ENCODE results near the gene TSPAN7. TPM values are rescaled to one million over a fixed set of nuclear protein-coding genes. Genes with fewer than 3 reads are reported as not detected.

The TSPAN7 gene
- total RNA-seq, 2 experiments from 2014 or later: 0.23 to 0.27 TPM

GRCh38 chrX:38639730-38640129 lies 78.4 kb downstream of the TSPAN7 start:
- ChIA-PET CTCF (no interaction called here), POLR2A (no interaction called here)

GRCh38 chrX:38641197-38641596 lies 79.9 kb downstream of the TSPAN7 start:
- ChIA-PET POLR2A (no interaction called here), CTCF (no interaction called here)

DNA sequence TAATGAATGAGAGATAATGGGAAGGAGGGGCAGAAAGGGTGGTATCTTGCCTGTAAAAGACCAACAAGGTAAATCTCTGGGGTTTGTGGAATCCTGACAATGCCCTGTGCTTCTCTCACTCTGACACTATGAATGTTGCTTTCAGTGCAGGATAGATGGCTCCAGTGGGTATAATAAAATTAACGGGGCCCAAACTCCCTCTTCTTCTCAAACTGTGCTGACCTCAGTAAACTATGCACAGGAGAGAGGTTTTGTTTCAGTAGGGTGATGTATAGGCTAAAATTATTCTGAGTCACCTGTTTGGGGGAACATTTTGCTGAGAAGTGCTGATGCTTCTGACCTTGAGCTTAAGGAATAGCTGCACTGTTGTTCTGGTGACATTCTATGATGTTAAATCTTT lies 82.6 kb downstream of the TSPAN7 start:
- POLR2A ChIA-PET: no interaction called here
- CTCF ChIA-PET: no interaction called here

DNA sequence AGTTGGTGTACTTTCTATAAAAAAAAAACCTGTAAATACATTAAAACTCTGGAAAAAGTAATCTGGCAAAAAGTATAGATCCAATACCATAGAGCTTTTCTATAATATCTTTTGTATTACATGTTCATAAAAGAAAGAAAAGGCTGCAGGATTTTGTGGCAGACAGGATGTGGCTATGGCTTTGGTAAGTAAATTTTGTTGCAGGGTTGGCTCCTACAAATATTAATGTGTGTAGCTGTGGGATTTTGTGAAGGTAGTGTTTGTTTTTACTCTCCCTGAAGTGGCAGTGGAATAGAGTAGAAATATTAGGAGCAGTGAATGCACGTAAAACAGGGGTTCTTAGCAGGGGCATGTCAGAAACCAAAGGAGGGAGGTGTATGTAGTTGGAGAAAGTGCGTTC lies 84.8 kb downstream of the TSPAN7 start:
- ChIA-PET CTCF (no interaction called here), POLR2A (no interaction called here)

- POLR2A ChIA-PET: no interaction called here
- CTCF ChIA-PET: no interaction called here
Measured at GRCh38 chrX:38649221-38649620, 87.9 kb downstream of the TSPAN7 start.

DNA sequence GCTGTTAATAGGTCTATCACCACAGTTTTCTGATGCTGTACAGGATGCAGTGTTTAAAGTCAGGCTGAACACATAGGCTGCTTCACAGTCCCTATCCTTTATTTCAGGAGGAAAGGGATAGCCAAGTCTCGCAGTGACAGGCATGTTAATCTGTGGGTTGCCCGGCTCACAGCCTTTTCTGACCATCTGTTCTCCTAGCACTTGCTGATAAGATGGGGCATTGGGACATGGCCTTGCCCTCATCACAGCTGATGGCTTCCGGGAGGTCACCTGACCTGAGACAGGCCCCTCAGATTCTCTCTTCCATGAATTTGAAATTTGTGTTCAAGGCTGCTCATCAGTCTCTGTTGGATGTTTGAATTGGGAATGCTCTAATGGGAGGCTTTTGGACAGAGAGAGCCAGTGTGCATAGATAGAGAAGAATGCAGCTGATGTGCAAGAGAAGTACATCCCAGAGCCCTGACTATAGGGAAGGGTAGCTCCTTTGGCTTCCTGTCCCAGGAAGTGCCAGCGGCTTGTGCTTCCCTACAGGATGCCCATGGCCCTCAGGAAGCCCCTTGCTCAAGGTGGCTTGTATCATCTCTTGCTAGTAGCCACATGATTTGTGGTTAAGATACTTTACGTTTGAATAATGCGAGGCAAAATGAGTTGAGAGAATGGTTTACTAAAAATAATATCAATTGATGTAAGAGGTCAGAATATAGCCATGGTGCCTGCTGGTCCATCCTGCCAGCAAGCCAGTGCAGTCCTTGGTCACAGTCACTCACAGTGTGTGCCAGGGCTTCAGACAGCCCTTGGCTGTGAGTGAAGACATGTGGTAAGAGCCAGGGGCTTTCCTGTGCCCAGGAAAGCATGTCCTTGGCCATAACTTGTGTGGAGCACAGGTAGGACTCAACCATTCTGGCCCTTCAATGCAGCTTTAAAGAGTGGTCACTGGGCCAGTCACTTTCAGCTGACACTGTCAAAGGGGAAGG lies 88.6 kb downstream of the TSPAN7 start:
- CTCF ChIA-PET: no interaction called here

GRCh38 chrX:38651625-38652601 lies 90.6 kb downstream of the TSPAN7 start:
- CTCF ChIA-PET: no interaction called here
- POLR2A ChIA-PET: no interaction called here

More for the DNA sequence above, 88.6 kb downstream of the TSPAN7 start:
- POLR2A ChIA-PET: no interaction called here

DNA sequence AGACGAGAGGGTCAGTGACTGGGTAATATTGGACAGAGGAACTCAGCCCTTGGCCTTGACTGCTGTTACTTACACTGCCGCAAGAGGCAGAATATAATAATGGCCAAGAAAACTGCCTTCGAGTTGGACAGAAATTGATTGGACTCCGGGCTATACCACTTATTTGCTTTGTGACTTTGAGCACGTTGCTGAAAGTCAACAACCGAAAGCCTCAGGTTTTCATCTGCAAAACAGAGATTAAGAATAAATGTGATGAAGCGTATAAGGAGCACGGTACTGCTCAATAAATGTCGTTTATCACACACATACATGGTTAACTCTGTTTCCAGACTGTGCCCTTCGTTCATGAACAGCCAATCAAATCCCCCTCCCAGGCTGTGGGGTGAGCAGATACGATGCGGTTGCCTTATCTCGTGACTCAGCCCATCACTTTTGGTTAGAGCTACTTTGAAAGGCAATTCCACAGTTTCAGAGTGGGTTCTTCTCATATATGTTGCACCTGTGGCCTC lies 91.6 kb downstream of the TSPAN7 start:
- POLR2A ChIA-PET: no interaction called here
- CTCF ChIA-PET: no interaction called here

DNA sequence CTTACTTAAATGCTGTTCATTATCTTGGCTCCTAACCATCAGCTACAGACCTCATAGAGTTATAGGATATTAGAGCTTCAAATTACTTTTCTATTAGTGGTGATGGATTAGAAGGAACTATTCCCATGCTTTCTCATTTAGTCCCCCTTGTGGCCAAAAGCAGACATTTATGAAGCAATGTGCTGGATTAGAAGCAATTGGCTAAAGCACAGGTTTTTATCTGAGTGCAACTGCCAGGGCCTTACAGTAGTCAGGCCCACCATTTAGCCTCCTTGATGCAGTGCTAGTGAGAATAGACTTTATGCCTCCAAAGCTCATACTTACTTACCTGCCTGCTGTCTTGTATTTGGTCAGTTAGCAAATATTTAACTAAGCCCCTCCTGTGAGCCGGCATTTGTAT lies 93.0 kb downstream of the TSPAN7 start:
- ChIA-PET CTCF (no interaction called here), POLR2A (no interaction called here)

- CTCF ChIA-PET: no interaction called here
- POLR2A ChIA-PET: no interaction called here
Measured at GRCh38 chrX:38656350-38656915, 95.1 kb downstream of the TSPAN7 start.

GRCh38 chrX:38657562-38657961 lies 96.2 kb downstream of the TSPAN7 start:
- CTCF ChIA-PET: no interaction called here
- POLR2A ChIA-PET: no interaction called here

GRCh38 chrX:38660395-38661102 lies 99.2 kb downstream of the TSPAN7 start:
- POLR2A ChIA-PET: no interaction called here
- CTCF ChIA-PET: no interaction called here

DNA sequence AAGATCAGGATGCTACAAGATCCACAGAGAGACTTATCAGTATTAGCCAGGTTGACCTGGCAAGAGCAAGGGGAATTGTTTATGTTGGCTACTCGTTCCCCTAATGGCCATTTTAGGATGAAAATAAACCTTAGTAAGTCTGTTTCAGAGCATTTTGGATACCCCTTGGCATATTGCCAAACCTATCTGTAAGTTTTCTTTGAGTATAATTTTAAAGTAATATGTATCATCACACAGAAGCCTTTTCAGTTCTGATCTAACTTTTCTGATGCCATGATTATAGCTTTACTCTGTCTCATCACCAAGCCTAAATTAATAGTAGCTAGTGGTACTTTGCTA lies 99.7 kb downstream of the TSPAN7 start:
- POLR2A ChIA-PET: no interaction called here

GRCh38 chrX:38661561-38661960 lies 100.2 kb downstream of the TSPAN7 start:
- ChIA-PET POLR2A (no interaction called here), CTCF (no interaction called here)

More for the DNA sequence above, 99.7 kb downstream of the TSPAN7 start:
- CTCF ChIA-PET: no interaction called here

- CTCF ChIA-PET: no interaction called here
- POLR2A ChIA-PET: no interaction called here
Measured at GRCh38 chrX:38662640-38663039, 101.3 kb downstream of the TSPAN7 start.

- POLR2A ChIA-PET: no interaction called here
- CTCF ChIA-PET: interaction anchor here (0.8 kb wide), 1 partner anchor 485 kb away, joined by 3 read pairs; no protein-coding TSS in a partner anchor
Measured at GRCh38 chrX:38664285-38664684, 102.9 kb downstream of the TSPAN7 start.

DNA sequence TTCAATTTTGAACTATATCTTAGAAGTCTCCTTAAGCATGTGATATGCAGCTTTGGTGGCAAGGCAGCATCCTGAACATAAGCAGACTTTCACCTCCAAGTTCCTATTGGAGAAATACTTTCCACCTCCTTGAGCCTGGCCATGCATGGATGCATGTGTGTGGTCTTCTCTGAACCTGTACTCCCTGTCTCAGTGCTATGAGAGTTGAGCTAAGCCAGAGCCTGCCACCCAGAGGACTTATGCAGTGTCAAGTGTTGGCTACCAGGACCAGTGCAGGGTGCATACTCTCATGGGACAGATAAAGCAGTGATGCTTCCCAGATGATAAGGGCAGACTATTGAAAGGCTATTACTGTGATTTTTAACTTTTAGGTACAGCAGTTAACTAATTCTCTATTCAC lies 105.6 kb downstream of the TSPAN7 start:
- CTCF ChIA-PET: no interaction called here
- POLR2A ChIA-PET: no interaction called here

- CTCF ChIA-PET: no interaction called here
- POLR2A ChIA-PET: no interaction called here
Measured at GRCh38 chrX:38668771-38669170, 107.4 kb downstream of the TSPAN7 start.

DNA sequence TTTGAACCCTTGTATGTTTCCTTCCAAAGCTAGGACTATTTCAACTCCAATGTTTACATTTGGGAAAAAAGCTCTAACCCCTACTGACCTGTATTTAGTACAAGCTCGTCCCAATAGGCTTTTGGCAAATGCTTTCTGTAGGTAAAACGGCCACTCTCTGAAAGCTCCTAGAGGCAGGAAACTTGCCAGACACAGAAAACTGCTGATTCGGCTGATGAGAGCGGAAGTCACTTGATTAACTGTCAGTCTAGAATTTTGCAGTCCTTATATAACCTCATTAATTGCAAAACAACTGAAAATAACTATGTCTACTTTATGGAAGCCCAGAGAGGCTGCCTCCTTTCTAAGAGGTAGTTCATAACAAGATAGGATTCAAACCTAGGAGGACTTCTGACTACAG lies 108.1 kb downstream of the TSPAN7 start:
- CTCF ChIA-PET: no interaction called here

GRCh38 chrX:38672646-38673045 lies 111.3 kb downstream of the TSPAN7 start:
- ChIA-PET CTCF (no interaction called here), POLR2A (no interaction called here)

More for the DNA sequence above, 108.1 kb downstream of the TSPAN7 start:
- POLR2A ChIA-PET: no interaction called here

Measured in activated CD8-positive, alpha-beta memory T cell treated with anti-CD3 and anti-CD28 coated beads for 36 hours (primary cell).